HG02852 (cell line): ENCODE data around the gene ACKR1.

ENCODE experiments used
- ATAC-seq: cut with Tn5 transposase; IDR thresholded peaks from one replicate; pipeline ENCODE4 v1.9.1; 2021; ENCODE audit warnings: mild to moderate bottlenecking, moderate library complexity; ENCODE audit not compliant: unreplicated experiment

ACKR1 gene, protein sequence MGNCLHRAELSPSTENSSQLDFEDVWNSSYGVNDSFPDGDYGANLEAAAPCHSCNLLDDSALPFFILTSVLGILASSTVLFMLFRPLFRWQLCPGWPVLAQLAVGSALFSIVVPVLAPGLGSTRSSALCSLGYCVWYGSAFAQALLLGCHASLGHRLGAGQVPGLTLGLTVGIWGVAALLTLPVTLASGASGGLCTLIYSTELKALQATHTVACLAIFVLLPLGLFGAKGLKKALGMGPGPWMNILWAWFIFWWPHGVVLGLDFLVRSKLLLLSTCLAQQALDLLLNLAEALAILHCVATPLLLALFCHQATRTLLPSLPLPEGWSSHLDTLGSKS

GRCh38 chr1:159204161-159205141 lies at the start of gene ACKR1:
Gene ACKR1 (plus strand): TSS chr1:159204875. CDS start chr1:159204960, 85 bp downstream.
- no peak for ATAC-seq

DNA sequence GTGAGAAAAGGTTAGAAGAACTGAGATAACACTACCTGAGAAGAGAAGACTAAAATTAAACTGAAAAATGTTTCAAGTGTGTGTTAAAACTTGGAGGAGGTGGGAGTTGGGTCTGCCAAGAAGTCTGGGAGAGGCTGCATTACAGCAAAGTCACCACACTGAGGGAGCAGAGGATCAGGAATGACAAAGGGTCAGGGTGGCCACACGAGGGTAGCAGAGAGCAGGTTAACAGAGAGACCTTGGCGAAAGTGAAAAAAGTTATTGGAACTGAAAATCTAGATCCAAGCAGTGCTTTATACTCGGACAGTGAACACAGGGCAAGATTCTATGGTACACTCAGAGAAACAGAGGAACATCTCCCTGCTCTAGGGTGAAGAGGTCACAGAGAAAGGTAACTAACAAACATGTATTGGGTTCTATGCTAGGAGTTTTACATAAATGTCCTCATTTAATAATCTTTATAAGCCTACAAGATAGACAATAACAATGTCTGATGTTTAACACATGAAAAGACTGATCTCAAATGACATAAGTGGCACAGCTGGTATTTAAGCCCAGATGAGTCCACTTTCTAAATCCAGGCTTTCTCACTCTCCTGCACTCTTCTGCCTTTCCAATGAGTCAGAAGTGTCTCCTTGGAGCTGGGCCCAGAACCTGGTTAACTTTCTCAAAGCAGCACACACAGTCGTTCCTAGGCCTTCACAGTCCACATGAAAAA lies 43.5 kb upstream of the ACKR1 start:
- ATAC-seq, result peak; percentile 96

DNA sequence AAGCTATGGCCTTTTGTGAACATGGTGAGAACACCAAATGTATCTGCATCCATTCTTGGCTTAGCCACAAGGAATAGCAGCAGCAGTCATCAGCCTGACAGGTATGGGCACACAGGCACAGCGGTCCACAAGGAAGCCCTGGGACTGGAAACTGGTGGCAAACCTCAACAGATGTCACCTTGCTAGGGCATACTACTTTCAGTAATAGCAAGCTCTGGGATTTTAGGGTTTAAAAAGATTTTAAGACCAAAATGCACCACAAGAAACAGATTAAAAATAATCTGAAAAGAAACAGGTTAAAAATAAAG lies 43.0 kb upstream of the ACKR1 start:
- no peak for ATAC-seq

DNA sequence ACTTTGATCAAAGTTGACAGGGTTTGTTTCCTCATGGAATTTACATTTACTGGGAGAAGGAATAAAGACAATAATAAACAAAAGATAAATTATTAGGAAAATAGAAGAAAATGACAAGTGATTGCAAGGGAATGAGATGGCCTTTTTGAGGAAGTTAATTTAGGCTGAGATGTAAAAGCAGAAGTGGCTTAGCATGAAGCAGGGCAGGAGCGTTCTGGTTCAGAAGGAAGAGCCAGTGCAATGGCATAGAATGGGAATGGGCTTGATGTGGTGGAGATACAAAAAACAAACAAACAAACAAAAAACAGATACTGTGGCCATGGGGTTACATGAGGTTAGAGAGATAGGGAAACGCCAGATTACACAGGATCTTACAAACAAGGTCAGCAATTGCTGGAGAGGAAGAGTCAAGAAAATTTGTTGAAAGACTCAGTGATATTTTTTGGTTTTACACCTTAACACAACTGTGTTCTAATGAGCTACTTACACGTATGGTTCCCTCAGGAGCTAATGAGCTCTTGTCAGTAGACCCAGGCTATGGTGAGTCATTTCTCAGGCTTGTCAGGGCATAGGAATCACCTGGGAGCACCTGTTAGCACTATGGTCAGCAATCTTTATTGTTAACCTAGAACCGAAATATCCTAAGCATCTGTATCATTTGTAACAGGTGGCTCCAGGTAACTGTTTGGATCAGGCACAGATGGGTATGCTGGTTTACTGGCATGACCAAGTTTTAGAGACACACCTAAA lies 42.0 kb upstream of the ACKR1 start:
- ATAC-seq, result no peak

GRCh38 chr1:159163614-159164228 lies 41.0 kb upstream of the ACKR1 start:
- no peak for ATAC-seq

GRCh38 chr1:159168043-159168442 lies 36.6 kb upstream of the ACKR1 start:
- ATAC-seq, result no peak

- ATAC-seq, result no peak
Observed at GRCh38 chr1:159170639-159171038, 34.0 kb upstream of the ACKR1 start.

- ATAC-seq, result no peak
Observed at GRCh38 chr1:159171254-159171687, 33.4 kb upstream of the ACKR1 start, which contains the start of gene CADM3. Gene CADM3 (plus strand): TSS chr1:159171615. CDS start chr1:159171766, 151 bp downstream.

DNA sequence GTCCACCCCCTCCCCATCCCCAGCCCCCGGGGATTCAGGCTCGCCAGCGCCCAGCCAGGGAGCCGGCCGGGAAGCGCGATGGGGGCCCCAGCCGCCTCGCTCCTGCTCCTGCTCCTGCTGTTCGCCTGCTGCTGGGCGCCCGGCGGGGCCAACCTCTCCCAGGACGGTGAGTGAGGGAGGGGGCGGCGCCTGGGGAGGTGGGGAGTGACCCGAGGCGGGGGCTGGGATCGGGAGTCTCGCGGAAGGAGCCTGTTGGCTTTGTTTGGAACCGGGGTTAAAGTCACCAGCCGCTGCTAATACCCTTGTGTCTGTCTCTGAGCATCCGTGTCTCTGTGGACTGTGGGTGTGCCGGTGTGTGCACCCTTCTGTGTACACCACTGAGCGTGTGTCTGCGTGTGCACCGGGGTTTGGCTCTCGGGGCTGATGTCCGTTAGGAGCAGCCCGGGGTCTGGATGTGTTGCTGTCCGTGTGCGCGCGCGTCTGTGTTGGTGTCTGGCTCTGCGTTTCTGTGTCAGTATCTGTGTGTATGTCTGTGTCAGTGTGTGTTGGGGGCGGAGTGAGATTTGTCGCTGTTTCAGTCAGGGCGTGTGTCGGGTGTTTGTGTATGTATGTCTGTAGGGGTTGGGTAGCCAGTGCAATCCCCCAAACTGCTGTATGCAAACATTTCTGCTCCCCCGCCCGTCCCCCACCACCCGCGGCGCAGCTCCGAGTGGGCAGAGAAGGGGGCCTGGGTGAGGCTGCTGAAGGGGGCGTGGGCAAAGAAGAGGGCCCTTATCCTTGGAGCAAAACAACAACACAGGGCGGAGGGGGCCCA lies 32.8 kb upstream of the ACKR1 start:
- ATAC-seq, result no peak

- no peak for ATAC-seq
Observed at GRCh38 chr1:159172614-159173291, 31.9 kb upstream of the ACKR1 start.

- no peak for ATAC-seq
Observed at GRCh38 chr1:159173320-159173719, 31.4 kb upstream of the ACKR1 start.

DNA sequence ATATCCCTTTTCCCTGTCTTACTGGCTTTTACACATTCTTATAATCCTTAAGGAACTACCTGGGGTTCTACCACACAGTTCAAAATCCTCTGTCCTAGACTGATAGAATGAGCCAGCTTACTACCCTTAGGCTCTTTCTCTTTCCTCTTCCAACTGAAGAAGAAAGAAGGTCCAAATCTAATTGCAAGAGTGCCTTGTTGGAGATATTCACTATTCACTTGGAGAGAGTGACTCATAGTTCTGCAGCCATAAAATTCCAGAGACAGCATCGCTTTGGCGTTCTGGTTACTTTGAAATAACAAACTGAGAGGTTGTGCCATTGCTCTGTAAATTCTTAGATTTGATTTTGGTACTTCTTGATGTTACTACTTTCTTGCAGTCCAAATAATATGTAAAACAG lies 29.1 kb upstream of the ACKR1 start:
- no peak for ATAC-seq

DNA sequence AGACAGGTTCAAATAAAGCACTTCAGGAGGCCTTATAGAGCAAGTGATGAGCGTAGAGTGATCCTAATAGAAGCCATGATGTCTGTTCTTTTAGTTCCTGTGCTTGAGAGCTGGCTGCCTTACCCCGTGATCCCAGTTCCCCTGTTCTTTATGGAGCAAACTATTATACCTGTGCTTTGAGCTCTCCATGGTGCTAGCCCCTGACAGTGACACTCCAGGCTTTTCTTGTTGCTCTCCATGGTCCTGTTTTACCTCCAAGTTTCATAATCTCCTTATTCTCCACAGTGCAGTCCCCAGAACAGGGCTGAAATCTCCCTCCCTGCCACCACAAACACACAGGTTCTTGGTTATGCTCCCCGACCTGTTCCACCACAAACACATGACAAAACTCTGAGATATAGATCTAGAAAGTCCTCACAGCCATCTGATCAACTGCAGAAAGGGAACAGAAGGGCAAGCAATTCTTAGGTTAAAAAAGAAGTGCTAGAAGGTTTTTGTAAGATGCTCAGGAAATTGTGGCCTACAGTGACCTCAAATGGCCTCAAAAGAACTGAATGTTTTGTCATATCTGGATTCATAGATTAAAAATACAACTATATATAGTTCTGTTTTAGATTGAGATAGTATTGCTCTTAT lies 27.3 kb upstream of the ACKR1 start:
- ATAC-seq, result peak; percentile 48

GRCh38 chr1:159179906-159180305 lies 24.8 kb upstream of the ACKR1 start:
- no peak for ATAC-seq

DNA sequence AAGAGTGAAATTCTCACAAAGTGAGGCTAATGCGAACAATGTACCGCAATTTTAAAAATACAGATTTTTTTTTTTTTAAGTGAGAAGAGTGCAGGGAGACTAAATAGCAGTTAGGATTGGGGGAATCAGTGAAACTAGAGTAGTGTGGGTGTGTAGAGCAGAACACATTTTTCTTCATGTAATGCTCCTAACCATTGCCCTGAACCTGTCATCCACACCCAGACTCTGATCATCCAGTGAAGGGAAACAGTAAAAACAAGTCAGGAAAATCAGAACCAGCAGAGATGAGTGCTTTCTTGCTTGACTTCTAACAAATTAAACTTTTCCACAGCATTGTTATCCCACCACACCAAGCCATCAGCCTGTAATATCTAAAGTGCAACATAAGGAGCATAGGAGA lies 24.2 kb upstream of the ACKR1 start:
- ATAC-seq, result no peak

DNA sequence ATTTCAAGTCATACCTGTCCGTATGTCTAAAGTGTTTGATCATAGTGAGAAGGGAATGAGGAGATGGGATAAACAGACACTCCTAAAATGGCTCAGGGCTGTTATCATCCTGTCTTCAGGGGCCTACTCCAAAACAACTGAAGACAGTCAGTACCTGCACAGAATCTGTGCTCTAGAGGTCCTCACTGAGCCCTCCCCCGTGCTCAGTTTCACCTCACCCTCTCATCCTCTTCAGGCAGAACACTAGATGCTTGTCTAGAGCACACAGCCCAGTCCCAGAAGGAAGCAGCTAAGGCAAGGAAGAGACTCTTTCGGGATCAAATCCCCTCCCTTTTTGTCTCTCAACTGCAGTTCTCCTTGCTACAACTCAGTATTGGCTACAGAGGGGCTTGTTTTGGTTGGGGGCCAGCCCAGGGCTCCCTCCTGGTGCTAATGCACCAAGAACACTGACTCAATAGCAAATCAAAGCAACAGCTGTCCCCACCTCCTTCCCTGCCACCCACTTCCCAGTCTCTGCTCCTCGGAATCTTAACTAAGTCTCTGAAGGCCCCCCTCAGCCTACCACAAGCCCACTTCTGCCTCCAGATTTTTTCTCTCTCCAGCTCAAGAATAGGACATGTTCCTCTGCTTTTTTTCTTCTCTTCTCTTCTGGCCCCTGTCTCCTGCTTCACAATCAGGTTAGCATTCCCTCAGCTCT lies 23.2 kb upstream of the ACKR1 start:
- no peak for ATAC-seq

DNA sequence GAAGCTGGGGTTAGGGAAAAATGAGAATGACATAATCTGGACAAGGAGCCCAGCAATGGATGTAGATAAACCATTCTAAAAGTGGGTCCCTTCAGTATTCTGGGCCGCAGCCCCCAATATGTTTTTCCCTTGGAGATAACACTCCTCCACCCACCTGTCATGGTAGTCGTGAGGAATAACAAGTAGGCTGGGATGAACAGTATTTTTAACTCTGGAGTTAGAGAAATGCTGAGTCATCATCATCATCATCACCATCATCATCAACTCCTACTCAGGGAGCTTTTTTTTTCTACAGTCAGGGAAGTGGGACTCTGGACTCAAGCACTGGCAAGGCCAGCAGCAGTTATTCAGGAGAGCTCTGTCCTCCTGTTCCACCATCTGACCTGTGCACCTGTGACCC lies 20.5 kb upstream of the ACKR1 start:
- ATAC-seq, result no peak

GRCh38 chr1:159185121-159185520 lies 19.6 kb upstream of the ACKR1 start:
- ATAC-seq, result no peak
